ENCODE results near the gene HERPUD2. TPM values are rescaled to one million over a fixed set of nuclear protein-coding genes. Genes with fewer than 3 reads are reported as not detected.

HERPUD2 gene
- total and polyA plus RNA-seq, 11 donors, result 6.4 to 26.3 (median 16.5) TPM

DNA sequence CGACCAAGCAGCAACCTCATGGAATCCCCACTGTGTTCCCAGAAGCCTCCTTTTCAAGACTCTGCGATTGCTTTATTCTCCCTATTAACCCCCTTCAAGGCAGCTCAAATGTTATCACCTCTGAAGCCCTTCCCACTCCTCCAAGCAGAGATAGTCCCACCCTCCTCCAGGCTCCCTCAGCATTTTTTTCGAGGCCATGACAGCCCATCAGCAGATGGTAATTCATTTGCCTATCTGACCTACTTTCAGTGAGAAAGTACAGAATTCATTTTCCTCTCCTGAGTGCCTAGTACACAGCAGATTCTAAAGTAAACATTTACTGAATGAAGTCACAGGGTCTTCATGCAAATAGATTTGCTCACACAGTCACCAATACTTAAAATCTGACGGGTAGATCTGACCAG is 47.8 kb downstream of the HERPUD2 start:
- peaks cover 0 to 2% (median 0%) of the 10 kb centered on the region in 12 donors for H3K9me3 ChIP-seq
- intact Hi-C loops (cut with DNase I), result loop anchor here in 1 of 10 donors (10.0 kb wide), 1 partner anchor 48 kb away; the partner anchor contains the start of gene HERPUD2
- DNase-seq (peak in 1 of 5 donors; percentile 41), ATAC-seq (peak; percentile 53 to 79 (median 74))
- peak overlapping the region in 2 of 12 donors; percentile 2 to 9 for H3K4me3 ChIP-seq
- TF ChIP-seq, protein P1, sequence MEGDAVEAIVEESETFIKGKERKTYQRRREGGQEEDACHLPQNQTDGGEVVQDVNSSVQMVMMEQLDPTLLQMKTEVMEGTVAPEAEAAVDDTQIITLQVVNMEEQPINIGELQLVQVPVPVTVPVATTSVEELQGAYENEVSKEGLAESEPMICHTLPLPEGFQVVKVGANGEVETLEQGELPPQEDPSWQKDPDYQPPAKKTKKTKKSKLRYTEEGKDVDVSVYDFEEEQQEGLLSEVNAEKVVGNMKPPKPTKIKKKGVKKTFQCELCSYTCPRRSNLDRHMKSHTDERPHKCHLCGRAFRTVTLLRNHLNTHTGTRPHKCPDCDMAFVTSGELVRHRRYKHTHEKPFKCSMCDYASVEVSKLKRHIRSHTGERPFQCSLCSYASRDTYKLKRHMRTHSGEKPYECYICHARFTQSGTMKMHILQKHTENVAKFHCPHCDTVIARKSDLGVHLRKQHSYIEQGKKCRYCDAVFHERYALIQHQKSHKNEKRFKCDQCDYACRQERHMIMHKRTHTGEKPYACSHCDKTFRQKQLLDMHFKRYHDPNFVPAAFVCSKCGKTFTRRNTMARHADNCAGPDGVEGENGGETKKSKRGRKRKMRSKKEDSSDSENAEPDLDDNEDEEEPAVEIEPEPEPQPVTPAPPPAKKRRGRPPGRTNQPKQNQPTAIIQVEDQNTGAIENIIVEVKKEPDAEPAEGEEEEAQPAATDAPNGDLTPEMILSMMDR (IDR thresholded peaks at IDR 0.05), result no peak
- TF ChIP-seq POLR2A (IDR thresholded peaks at IDR 0.05), result no peak
- peaks cover 0 to 15% (median 0%) of the 10 kb centered on the region in 9 donors for H3K36me3 ChIP-seq
- H3K4me1 ChIP-seq, result peaks cover 6 to 65% (median 40%) of the 10 kb centered on the region in 12 donors
- H3K27me3 ChIP-seq, result no peaks in the 10 kb centered on the region
- WGBS, 4 donors, result 19 to 33% (median 27%) methylated on average over 4 of the region's 4 CpGs
- peak overlapping the region; percentile 22 to 70 (median 54) for H3K27ac ChIP-seq

DNA sequence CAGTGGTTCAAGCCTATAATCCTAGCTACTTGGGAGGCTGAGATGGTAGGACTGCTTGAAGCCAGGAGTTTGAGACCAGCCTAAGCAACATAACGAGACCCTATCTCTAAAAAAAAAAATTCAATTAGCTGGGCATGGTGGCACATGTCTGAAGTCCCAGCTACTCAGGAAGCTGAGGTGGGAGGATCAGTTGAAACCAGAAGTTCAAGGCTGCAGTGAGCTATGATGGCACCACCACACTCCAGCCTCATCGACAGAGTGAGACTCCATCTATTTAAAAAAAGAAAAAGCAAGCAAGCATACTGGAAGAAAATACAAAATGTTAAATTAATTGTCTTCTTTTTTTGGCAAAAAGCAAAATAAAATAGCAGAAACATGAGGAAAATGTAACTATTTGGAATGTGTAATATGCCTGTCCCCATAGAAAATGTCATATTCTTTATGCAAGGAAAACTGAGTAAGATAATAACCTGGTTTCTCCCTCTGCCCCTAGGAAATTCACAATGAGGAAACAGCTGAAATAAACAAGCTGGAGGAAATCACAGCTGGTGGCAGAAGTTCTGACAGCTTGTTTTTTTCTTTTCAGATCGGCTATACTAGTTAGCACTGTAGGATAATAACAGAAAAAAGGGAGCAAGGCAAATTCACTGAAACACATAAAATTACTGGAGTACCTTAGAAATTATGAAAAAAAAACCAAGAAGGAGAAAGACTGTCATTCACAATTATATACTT is 48.5 kb downstream of the HERPUD2 start:
- intact Hi-C loops (cut with DNase I), result loop anchor here in 1 of 10 donors (10.0 kb wide), 1 partner anchor 48 kb away; the partner anchor contains the start of gene HERPUD2
- Histone ChIP-seq H3K36me3 (peaks cover 0 to 14% (median 0%) of the 10 kb centered on the region in 9 donors), H3K4me1 (peaks cover 6 to 66% (median 40%) of the 10 kb centered on the region in 12 donors), H3K4me3 (peak overlapping the region in 2 of 12 donors; percentile 2 to 9), H3K9me3 (no peaks in the 10 kb centered on the region), H3K27me3 (no peaks in the 10 kb centered on the region), H3K27ac (peak overlapping the region in 11 of 12 donors; percentile 22 to 70 (median 55))
- 42 to 54% (median 47%) methylated on average over 3 of the region's 3 CpGs for WGBS, 4 donors
- ATAC-seq, result peak in 2 of 4 donors; percentile 38 to 56
- no peak for DNase-seq
- TF ChIP-seq, protein P1 (IDR thresholded peaks at IDR 0.05), result no peak
- TF ChIP-seq POLR2A (IDR thresholded peaks at IDR 0.05), result no peak

DNA sequence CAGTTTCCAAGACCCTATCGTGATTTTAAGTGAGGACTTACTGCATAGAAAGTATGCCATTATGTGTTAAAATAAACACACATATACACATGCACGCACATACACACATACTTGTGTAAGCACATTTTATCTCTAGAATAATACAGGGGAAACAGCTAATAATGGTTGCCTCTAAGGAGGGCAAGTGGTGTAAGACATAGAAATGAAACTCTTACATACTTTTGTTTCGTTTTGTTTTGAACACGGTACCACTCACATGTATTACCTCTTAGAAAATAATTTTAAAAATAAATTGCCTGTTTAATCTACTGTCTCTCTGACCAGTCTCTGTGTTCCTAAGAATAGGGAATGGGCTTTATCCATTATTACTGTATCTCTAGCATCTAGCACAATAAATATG is 49.2 kb downstream of the HERPUD2 start:
- Histone ChIP-seq H3K4me3 (no peak overlapping the region), H3K4me1 (peaks cover 6 to 66% (median 40%) of the 10 kb centered on the region in 12 donors), H3K27me3 (no peaks in the 10 kb centered on the region), H3K27ac (peak overlapping the region in 2 of 12 donors; percentile 59 to 61), H3K9me3 (no peaks in the 10 kb centered on the region), H3K36me3 (peaks cover 0 to 14% (median 0%) of the 10 kb centered on the region in 9 donors)
- 80 to 92% (median 86%) methylated on average over 4 of the region's 4 CpGs for WGBS, 4 donors
- DNase-seq, result no peak
- no peak for ATAC-seq
- intact Hi-C loops (cut with DNase I), result loop anchor here in 1 of 10 donors (10.0 kb wide), 1 partner anchor 49 kb away; the partner anchor contains the start of gene HERPUD2
- TF ChIP-seq POLR2A (IDR thresholded peaks at IDR 0.05), result no peak
- TF ChIP-seq, protein P1 (IDR thresholded peaks at IDR 0.05), result no peak

Data from heart left ventricle (tissue), 16 donors.